ENCODE data around the gene VAX1.

DNA sequence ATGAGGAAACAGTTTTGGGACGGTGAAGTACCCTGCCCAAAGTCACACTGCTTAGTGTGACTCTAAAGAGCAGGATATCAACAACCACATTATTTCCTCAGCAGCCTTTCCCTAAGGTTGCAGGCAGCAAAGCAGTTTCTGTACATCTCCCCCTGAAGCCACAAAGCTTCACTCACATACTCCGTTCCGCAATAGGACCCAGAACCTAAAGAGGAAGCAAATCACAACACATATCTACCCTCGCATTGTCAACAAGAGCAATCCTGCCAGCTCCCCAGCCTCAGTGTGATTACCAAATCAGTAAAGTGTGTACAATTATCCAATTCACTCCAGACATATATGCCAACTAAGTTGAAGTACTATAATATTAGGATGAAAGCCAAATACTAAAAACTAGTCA, 30.8 kb downstream of the VAX1 start:
- TF ChIP-seq POLR2A (conservative IDR thresholded peaks at IDR 0.05) (no peak), POLR2AphosphoS5 (IDR thresholded peaks at IDR 0.05; ENCODE audit: control insufficient read depth, insufficient read depth, low read depth, low read length) (no peak), SMAD4 (CRISPR knock-in tag; conservative IDR thresholded peaks at IDR 0.05) (no peak), ZNF217 (CRISPR knock-in tag; IDR thresholded peaks at IDR 0.05) (no peak), ZNF140 (CRISPR knock-in tag; IDR thresholded peaks at IDR 0.05) (no peak)
- TF ChIP-seq, protein P1, sequence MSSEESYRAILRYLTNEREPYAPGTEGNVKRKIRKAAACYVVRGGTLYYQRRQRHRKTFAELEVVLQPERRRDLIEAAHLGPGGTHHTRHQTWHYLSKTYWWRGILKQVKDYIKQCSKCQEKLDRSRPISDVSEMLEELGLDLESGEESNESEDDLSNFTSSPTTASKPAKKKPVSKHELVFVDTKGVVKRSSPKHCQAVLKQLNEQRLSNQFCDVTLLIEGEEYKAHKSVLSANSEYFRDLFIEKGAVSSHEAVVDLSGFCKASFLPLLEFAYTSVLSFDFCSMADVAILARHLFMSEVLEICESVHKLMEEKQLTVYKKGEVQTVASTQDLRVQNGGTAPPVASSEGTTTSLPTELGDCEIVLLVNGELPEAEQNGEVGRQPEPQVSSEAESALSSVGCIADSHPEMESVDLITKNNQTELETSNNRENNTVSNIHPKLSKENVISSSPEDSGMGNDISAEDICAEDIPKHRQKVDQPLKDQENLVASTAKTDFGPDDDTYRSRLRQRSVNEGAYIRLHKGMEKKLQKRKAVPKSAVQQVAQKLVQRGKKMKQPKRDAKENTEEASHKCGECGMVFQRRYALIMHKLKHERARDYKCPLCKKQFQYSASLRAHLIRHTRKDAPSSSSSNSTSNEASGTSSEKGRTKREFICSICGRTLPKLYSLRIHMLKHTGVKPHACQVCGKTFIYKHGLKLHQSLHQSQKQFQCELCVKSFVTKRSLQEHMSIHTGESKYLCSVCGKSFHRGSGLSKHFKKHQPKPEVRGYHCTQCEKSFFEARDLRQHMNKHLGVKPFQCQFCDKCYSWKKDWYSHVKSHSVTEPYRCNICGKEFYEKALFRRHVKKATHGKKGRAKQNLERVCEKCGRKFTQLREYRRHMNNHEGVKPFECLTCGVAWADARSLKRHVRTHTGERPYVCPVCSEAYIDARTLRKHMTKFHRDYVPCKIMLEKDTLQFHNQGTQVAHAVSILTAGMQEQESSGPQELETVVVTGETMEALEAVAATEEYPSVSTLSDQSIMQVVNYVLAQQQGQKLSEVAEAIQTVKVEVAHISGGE (CRISPR knock-in tag; IDR thresholded peaks at IDR 0.05), result no peak
- TF ChIP-seq, protein P2, sequence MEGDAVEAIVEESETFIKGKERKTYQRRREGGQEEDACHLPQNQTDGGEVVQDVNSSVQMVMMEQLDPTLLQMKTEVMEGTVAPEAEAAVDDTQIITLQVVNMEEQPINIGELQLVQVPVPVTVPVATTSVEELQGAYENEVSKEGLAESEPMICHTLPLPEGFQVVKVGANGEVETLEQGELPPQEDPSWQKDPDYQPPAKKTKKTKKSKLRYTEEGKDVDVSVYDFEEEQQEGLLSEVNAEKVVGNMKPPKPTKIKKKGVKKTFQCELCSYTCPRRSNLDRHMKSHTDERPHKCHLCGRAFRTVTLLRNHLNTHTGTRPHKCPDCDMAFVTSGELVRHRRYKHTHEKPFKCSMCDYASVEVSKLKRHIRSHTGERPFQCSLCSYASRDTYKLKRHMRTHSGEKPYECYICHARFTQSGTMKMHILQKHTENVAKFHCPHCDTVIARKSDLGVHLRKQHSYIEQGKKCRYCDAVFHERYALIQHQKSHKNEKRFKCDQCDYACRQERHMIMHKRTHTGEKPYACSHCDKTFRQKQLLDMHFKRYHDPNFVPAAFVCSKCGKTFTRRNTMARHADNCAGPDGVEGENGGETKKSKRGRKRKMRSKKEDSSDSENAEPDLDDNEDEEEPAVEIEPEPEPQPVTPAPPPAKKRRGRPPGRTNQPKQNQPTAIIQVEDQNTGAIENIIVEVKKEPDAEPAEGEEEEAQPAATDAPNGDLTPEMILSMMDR (IDR thresholded peaks at IDR 0.05 in 2 of 3, conservative IDR thresholded peaks at IDR 0.05 in 1 of 3; ENCODE audit: insufficient read depth in 2 of 3, low read depth in 1 of 3, low read length in 3 of 3), result no peak
- TF ChIP-seq, protein P3, sequence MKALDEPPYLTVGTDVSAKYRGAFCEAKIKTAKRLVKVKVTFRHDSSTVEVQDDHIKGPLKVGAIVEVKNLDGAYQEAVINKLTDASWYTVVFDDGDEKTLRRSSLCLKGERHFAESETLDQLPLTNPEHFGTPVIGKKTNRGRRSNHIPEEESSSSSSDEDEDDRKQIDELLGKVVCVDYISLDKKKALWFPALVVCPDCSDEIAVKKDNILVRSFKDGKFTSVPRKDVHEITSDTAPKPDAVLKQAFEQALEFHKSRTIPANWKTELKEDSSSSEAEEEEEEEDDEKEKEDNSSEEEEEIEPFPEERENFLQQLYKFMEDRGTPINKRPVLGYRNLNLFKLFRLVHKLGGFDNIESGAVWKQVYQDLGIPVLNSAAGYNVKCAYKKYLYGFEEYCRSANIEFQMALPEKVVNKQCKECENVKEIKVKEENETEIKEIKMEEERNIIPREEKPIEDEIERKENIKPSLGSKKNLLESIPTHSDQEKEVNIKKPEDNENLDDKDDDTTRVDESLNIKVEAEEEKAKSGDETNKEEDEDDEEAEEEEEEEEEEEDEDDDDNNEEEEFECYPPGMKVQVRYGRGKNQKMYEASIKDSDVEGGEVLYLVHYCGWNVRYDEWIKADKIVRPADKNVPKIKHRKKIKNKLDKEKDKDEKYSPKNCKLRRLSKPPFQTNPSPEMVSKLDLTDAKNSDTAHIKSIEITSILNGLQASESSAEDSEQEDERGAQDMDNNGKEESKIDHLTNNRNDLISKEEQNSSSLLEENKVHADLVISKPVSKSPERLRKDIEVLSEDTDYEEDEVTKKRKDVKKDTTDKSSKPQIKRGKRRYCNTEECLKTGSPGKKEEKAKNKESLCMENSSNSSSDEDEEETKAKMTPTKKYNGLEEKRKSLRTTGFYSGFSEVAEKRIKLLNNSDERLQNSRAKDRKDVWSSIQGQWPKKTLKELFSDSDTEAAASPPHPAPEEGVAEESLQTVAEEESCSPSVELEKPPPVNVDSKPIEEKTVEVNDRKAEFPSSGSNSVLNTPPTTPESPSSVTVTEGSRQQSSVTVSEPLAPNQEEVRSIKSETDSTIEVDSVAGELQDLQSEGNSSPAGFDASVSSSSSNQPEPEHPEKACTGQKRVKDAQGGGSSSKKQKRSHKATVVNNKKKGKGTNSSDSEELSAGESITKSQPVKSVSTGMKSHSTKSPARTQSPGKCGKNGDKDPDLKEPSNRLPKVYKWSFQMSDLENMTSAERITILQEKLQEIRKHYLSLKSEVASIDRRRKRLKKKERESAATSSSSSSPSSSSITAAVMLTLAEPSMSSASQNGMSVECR (CRISPR knock-in tag; IDR thresholded peaks at IDR 0.05), result no peak

All from K562 (cell line).